Measurements from ENCODE around the gene ARHGEF3.
A peak's percentile ranks its signal among the peaks of the same experiment; 100 is the strongest.

Gene ARHGEF3

DNA sequence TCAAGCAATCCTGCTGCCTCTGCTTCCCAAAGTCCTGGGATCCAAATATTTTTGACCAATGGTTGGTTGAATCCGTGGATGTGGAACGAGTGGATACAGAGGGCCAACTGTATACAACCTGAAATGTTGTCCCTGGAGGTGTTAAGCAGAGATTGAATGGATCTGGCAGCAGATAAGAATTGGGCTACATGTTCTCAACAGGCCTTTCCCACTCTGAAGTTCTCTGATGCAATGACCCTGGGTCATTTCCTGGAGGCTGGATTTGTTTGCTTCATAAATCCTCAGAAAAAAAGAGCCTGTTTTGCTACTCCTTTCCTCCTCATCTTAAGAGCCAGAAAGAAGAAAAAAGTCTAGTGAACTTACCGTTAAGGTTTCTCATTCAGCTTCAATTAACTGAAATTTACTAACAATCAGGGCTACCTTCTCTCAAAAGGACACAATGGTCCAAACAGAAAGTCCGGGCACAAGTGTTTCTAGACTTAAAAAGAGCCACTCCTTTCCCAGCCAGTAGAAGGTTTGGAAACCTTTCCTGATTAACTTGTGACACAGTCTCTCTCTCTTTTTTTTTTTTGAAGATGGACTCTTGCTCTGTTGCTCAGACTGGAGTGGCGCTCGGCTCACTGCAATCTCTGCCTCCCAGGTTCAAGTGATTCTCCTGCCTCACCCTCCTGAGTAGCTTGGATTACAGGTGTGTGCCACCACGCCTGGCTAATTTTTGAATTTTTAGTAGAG, 6.5 kb downstream of the ARHGEF3 start:
- no peak for DNase-seq (ENCODE audit: low spot score)

DNA sequence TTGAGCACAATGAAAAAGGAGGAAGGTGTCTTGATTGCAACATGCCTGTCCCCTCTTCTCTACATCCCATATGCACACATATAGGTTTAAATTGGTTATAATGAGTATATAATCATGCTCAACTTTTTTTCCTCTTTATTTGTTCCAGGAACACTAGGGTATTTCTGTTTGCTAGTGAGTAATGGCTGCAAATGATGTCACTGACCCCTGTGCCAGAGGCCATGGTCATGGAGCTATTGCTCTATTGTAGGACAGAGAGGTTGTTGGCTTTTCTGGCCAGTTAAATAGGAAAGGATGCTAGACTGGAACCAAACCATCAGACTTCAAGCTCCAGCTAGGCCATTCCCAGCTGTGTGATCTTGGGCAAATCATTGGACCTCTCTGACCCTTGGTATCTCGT, 9.6 kb downstream of the ARHGEF3 start:
- DNase-seq (ENCODE audit: low spot score), result no peak

DNA sequence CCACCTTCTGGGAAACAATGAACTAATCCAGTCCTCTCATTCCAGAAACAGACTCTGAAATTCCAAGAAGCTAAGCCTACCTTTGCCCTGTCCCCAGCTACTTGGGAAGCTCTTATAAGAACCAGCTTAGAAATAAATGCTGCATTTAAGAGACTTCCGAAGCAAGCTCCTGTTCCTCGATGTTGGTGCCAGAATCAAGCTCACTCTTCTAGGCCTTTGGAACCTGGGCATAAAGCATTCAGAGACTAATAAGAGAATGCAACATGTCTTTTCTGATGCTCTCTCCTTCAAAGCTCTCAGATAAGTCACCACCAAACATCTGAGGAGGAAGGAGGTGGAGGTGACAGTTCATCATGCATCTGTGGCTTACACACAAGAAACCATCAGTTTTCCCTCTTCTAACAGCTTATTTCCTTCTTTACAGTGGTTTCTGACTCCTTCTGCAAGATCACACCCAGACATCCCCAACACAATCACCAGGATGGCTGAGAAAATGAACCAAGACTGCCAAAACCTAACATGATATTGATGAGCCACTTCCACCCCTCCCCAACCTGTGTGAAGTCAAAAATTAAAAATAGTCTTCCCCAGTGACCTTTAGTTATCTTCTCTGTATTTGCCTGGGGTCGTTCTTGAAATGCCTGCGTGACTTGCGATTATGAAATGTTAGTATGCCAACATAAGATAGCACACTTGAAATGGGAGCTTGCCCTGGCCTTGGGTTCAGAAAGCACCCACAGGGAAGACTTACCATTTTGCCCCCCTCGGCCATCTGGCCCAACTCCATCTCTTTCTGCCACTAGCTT, 11.5 kb downstream of the ARHGEF3 start:
- DNase-seq (ENCODE audit: low spot score), result no peak

DNA sequence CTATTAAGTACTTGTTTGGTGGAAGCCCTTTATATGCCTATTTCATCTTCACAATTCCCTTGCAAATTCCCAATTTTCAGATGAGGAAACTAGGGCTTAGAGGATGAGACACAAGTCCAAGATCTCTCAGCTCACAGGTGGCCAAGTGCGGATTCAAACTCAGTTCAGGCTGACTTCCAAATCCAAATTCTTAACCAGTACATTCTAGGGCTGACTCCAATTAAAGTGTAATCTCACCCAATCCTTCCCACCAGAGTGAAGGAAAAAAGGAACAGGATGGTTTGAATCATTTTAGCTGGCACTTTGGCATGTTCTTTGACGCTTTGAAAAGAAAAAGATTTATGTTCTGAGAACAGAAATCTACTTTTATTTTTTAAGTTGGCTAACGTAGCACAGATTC, 12.7 kb downstream of the ARHGEF3 start:
- no peak for DNase-seq (ENCODE audit: low spot score)

DNA sequence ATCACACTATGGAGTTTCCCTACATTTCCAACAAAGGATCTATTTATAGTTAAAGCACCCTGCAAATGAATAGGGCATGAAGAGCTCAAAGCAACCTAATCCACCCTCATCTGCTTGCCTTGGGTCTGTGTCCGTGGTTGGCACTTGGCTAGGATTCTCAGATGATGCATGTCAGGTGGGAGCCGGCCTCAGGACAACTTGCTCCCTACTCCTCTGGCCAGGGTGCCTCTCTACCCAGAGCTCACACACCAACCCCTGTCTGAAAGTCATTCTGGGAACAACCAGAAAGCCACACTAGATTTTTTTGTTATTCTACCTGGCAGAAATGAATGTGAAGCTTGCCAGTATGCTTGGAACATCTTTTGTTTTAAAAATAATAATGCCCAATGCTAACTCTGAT, 13.2 kb downstream of the ARHGEF3 start:
- DNase-seq (ENCODE audit: low spot score), result no peak

DNA sequence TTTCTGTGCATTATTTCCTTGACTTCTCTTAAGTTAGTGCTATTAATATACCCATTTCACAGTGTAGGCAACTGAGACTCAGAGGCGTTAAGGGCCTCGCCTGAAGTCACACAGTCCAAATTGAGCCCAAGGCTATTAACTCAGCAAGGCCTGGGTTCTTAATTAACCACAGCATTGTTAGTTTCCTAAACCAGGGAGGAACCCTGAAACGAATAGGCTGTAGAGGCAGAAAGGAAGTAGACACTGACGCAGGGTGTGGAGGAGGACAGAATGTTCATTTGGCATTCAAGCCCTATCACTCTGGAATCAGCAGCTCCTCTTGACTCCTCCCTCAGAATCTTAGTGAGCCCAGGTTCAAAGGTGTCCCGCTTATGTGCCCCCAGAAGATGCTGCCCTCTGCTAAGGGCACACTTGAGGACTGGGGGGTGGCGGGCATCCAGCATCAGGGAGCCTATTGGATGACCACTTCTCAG, 13.9 kb downstream of the ARHGEF3 start:
- DNase-seq (ENCODE audit: low spot score), result no peak

DNA sequence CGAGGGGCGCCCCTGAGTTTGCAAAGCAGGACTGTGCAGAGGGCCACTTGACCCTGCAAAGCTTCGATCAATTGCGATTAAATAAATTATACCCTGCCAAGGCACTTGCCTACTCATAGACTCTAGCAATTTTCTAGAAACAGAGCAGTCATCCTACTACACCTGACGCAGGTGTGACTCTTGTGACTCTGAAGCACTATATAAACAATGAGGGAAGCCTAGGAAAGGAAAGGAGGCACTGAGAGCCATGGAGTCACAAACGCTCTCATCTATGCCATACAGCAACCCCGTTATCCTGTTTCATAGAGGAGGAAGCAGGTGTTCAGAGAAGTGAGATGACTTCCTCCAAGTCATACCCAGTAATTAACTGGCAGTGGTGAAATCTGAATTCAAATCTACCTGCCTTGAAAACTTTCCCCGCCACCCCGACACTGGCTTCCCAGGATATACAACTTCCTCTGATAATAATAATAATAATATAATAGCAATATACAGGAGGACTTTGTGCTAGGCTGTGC, 14.4 kb downstream of the ARHGEF3 start:
- DNase-seq (ENCODE audit: low spot score), result no peak

DNA sequence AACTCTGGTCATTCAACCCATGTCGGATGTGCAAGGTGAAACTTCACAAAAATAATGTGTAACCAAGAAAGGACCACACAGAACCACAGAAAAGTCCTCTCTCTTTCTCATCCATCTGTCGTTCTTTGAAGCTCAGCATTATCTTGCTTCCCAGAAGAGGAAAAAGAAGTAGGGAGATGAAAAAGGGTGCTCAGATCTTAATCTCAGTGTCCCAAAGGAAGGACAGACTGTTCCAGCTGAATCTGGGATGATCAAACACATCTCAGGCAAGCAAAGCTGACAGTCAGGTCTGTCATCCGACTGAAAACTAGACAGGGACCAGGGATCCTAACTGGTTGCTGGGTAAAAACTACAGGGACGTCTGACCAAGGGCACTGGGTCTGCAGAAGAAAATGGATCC, 16.2 kb downstream of the ARHGEF3 start:
- no peak for DNase-seq (ENCODE audit: low spot score)

DNA sequence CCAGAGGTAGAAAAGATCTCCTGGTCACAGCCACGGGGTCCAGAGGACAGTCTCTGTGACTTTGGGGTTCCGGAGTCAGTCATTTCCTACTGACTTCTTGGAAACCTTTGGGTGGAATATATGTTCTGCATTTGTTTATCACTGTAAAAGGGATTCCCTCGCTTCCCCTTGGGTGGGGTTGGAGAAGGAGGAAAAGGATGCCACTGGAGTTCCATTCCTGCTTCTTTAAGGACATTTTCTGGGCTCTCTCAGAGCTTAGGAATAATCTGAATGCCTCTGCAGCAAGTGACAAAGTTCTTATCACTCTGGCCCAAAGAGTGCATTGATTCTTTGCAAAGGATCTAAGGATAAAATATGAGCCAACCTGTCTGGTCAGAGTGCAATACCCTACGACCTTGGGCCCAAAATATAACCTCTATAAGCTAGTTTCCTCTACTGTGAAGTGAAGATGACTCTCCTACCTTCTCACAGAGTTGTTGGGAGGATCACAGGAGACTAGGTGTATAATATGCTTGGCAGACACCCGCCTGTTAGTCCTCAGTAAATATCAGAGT, 17.2 kb downstream of the ARHGEF3 start:
- DNase-seq (ENCODE audit: low spot score), result no peak

DNA sequence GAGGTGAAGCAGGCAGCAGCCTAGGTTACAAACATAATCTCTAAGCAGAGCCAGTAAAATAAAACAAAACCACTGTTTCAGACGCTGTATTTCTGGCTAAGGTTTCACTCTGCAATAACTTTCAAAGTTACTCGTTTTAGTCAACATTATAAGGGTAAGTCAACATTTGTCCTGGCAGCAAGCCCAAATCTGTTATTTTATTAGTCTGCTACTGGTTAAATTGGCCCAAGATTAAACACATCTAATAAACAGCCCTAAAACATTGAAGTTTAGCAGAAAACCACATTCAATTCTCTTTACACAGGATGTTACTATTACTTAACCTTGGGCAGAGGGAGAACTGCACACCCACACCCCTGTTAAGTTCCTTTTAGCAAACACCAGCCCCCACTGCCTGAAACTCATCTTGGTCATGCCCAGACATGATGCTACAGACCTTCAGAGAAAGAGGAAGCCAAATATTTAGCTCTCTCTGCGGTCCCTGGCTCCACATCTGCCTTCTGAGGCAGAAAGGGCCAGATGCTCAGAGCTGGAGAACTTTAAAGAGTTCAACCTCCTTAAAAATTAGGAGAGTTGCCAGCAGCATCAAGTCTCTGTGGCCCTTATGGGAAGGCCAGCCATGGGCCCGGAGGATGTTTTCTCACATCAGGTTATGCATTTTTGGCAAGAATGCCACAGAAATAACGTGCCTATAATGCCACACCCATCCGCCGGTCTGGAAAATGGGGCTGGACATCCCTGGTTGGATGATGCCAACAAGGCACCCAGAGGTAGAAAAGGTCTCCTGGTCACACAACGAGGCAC, 17.9 kb downstream of the ARHGEF3 start:
- DNase-seq (ENCODE audit: low spot score), result no peak

DNA sequence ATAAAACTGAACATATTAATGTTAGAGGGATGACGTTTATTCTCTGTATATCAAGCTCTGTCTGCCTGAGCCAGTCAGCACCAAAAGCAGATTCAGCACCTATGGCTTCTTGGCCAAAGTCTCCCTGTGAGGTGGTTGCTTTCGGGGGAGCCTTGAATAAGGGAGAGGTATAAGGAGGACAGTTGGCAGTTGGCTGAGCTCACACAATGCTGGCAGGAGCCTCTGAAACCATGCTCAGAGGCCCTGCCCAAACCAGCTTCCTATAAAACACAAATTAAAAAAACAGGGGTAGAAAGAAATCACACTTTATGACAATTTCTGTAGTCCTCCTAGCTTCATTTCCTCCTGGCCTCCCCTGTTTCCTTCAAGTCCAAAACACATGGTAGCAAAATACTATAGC, 18.8 kb downstream of the ARHGEF3 start:
- DNase-seq (ENCODE audit: low spot score), result peak; percentile 18

DNA sequence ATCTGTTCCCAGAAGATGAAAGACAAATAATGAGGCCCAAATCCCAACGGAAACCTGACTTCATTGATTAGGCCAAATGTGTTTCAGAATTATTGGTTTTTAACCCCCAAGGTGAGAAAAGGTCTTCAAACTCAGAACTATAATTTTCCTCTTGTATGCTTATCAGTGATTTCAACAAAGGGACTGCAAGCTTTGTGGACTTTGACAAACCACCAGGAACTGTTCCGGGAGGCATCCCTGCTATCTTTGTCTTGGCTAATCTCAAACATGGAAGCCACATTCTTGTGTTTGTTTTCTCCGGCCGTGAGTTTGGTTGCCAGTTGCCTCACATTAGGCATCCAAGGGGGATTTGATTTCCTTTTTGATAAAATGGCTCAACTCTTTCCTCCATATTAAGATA, 19.5 kb downstream of the ARHGEF3 start:
- peak; percentile 6 for DNase-seq (ENCODE audit: low spot score)

DNA sequence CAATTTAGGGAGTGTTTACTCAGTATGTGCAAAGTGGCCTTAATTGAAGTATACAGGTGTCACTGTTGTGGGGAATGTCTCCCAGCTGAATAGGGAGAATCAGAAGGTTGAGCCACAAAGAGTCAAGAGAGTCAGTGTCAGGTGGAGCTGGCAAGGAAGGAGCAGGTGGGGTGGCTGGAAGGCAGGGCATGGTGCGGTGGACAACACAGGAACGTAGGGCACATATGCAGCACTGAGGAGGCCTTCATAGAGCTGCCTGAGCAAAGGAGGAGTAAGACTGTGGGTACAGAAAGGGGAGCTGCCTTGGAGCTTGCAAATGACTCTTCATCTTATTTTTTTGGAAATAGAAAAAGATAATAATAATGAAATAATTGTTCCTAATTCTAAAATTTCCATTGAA, 20.0 kb downstream of the ARHGEF3 start:
- peak; percentile 3 for DNase-seq (ENCODE audit: low spot score)

DNA sequence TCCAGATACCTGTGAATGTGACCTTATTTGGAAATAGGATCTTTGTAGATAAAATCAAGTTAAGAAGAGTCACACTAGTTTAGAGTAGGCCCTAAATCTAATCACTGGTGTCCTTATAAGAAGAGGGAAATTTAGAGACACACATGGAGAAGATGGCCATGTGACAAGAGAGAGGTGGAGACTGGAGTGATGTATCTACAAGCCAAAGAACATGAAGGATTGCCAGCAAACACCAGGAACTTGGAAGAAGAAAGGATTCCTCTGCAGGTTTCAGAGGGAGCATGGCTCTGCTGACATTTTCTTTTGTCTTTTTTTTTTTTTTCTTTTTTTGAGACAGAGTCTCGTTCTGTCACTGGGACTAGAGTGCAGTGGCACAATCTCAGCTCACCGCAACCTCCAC, 20.8 kb downstream of the ARHGEF3 start:
- DNase-seq (ENCODE audit: low spot score), result no peak

DNA sequence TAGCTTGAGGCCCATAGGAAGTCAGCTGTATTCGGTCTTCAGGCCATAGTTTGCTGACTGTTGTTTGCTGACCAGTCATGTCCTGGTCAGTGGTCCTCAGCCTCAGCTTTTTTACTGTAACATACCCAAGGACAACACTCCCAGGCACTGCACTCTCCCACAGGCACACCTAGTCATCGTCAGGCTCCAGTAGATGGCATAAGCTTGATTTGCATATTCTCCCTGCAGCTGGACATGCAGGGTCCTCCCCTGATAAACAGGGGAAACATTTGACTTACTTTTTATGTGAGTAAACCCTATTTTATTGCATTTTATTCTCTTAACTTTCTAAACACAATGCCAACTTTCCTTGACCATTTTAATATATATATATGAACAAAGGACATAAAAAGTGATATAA, 22.9 kb downstream of the ARHGEF3 start:
- DNase-seq (ENCODE audit: low spot score), result no peak

DNA sequence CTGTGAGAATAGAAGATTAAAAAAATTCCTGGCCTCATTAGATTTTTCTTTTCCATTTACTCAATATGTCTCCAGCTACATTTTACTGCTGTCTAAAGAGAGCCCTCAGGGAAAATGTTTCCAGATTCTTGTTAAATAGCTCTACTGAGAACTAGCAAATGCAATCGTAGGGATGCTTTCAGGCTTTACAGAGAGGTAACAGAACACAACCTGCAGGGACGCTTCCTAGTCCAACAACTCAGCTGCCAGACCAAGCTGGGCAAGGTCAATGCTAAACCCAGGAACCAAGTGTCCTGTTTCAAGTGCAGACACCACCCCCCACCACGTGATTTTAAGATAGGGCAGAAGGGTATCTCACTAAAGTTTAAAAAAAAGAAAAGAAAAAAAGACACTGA, 25.2 kb downstream of the ARHGEF3 start:
- DNase-seq (ENCODE audit: low spot score), result no peak

DNA sequence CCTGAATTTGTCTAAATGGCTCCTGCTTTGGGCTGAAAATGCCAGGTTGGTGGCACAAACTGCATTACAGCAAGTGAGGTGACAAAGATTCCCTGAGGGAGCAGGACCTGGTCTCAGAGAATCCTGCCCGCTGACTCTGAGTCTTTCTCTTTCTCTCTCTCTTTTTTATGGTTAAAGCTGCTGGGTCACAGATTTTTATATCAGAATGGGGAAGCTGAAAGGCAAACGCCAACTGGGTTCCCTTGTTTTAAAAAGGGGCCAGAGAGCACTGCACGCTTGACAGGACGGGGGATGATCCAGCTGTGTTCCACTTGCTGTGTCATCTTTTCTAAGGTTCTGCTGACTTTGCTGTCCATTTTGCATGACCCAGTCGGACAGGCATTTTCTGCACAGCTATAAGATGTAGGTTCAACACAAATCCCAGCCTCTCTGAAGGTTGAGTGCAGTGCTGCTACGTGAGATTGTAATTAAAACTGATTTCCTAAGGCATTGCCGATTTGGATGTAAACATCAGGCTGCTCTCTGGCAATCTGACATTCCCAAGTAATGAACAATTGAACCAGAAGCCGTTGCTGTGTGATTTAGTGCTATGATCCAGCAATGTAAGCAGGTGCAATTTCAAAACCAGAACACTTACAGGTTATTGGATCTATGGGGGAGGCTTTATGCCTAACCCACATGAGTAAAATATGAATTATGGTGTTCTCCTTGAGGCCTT, 25.8 kb downstream of the ARHGEF3 start:
- DNase-seq (ENCODE audit: low spot score), result no peak

DNA sequence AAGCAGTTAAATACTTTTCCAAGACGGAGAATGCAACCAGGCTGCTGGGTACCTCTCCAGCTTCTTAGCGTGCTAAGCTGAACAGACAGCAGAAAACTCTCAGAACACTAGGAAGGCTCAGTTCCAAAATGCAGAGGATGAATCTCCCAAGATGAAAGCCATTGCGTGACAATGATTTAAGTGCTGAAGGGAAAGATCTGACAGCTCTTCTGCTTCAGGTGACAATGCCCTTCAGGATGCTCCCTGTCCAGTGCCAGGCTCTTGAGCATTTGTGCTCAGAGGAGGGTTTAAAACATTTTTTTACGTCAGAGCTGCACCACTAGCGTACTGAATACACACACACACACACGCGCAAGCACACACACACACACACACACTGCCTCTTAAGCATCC, 26.3 kb downstream of the ARHGEF3 start:
- DNase-seq (ENCODE audit: low spot score), result no peak

DNA sequence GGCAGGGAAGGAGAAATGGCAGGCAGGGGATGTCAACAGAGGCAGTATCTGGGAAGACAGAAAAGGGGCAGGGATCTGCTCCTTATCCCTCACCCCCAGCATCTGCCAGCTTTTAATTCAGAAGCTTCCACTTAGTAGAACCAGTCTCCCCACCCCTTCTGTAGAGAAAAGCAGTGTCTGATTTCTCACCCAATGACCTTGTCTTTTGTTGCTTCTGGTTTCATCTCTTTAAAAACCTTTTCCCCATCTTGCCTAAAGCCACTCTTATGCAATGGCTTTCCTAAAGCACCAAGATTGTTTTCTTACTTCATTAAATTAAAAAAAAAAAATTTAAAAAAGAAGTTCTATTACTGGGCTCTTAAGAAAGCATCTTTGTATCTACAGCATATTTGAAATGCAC, 27.8 kb downstream of the ARHGEF3 start:
- no peak for DNase-seq (ENCODE audit: low spot score)

DNA sequence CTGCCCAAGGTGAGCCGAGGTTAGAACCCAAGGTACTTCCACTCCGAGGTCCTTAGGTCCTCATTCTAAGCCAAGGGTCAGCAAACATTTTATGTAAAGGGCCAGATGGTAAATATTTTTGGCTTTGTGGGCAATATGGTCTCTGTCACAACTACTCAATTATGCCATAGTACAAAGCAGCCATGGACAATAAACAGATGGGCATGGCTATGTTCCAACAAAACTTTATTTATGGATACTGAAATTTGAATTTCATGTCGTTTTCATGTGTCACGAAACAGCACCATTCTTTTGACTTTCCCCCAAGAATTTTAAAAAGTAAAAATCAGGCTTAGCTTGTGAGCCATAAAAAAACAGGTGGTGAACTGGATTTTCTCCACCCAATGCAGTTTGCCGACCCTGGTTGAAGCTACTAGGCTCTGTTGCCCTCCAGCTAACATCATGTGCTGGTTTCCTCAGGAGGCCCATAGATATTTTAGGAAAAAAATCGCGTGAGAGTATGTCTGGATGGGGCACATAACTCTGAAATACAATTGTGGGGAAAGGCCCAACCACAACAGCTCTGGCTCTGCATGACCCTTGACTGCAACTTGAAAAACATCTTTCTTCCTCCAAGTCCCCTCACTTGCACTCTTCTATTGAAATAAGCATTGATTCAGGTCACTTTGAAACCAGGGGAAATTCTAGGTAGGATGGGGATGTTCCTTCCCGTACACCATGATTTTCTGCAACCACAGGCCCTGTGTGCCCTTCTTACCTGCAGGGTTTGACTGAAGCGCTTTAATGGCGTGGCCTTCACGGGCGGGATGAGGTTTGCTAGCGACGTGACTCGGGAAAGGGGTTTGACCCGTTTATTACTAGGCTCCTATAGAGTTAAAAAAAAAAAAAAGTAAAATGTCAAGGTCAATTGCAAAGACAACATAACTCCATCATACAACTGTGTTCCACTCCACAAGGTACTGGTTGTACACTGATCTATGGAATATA, 28.5 kb downstream of the ARHGEF3 start:
- no peak for DNase-seq (ENCODE audit: low spot score)
